A673 (cell line): ENCODE measurements around the gene NUTM2A.
"Not testable (repeated sequence)": the region's sequence is repeated elsewhere in the genome, so short reads cannot be mapped to it uniquely, and the experiment has no call there.

ENCODE experiments used
- EZH2 ChIP-seq: fragments of 200-600 bp; sonication (generic); IDR thresholded peaks from 2 replicates; pipeline ENCODE4 v1.6.1; 2017; ENCODE audit warnings: borderline replicate concordance, low read depth, mild to moderate bottlenecking, mixed read lengths, antibody characterized with exemption, low read length; ENCODE audit not compliant: poor library complexity, severe bottlenecking
- TF ChIP-seq, protein P1 (sequence below): fragments of 300-800, 200-600 bp; sonication (generic); conservative IDR thresholded peaks from 2 replicates; pipeline ENCODE4 v1.5.1; 2017; ENCODE audit warnings: low read depth, mild to moderate bottlenecking, antibody characterized with exemption, low read length, moderate library complexity, mixed read lengths

DNA sequence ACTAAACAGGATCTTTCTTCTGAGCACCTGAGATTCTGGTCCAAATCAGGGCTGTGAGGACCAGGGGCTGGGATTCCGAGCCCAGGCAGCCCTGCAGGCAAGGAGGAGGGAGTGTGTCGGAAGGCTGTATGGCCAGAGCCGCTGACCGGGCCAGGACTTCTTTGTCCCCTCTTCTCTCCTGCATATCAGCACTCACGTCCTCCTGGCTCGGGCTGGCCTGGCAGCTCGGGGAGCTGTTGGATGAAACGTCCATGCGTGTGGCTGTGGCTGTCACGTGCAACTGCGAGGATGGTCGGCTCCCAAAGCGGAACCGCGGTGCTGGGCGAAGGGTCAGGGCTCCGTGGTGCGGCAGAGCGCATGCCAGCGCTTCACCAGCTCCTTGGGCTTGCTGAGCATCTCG, 11.4 kb upstream of the NUTM2A start:
- TF ChIP-seq, protein P1, sequence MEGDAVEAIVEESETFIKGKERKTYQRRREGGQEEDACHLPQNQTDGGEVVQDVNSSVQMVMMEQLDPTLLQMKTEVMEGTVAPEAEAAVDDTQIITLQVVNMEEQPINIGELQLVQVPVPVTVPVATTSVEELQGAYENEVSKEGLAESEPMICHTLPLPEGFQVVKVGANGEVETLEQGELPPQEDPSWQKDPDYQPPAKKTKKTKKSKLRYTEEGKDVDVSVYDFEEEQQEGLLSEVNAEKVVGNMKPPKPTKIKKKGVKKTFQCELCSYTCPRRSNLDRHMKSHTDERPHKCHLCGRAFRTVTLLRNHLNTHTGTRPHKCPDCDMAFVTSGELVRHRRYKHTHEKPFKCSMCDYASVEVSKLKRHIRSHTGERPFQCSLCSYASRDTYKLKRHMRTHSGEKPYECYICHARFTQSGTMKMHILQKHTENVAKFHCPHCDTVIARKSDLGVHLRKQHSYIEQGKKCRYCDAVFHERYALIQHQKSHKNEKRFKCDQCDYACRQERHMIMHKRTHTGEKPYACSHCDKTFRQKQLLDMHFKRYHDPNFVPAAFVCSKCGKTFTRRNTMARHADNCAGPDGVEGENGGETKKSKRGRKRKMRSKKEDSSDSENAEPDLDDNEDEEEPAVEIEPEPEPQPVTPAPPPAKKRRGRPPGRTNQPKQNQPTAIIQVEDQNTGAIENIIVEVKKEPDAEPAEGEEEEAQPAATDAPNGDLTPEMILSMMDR = not testable (repeated sequence)
- TF ChIP-seq EZH2 = not testable (repeated sequence)
